GM23248 (cell line): Measurements from ENCODE around the gene SYT13. TPM values are rescaled to one million over a fixed set of nuclear protein-coding genes. Genes with fewer than 3 reads are reported as not detected.

Experiments used
- DNase-seq: peaks from one replicate; pipeline ENCODE4 v3.0.0-alpha.2; 2015
- H2AFZ ChIP-seq: fragments of 200-600 bp; sonication (generic); 2 replicates; pipeline ENCODE4 v1.6.1; 2016; ENCODE audit warnings: antibody characterized with exemption
- H3F3A ChIP-seq: fragments of 200-600 bp; sonication (generic); 2 replicates; pipeline ENCODE4 v1.6.1; 2016; ENCODE audit warnings: mild to moderate bottlenecking, antibody characterized with exemption, mixed run types; ENCODE audit not compliant: insufficient read depth
- H3K27ac ChIP-seq: fragments of 200-600 bp; sonication (generic); 2 replicates; pipeline ENCODE4 v1.5.1; 2016; ENCODE audit warnings: mild to moderate bottlenecking
- H3K27me3 ChIP-seq: fragments of 200-600 bp; sonication (generic); replicated peaks from 2 replicates; pipeline ENCODE4 v1.6.1; 2016; ENCODE audit warnings: mild to moderate bottlenecking; ENCODE audit not compliant: insufficient read depth
- H3K36me3 ChIP-seq: fragments of 200-600 bp; sonication (generic); 2 replicates; pipeline ENCODE4 v1.6.1; 2016; ENCODE audit warnings: low read depth, mild to moderate bottlenecking
- H3K4me1 ChIP-seq: fragments of 200-600 bp; sonication (generic); 2 replicates; pipeline ENCODE4 v1.6.1; 2016; ENCODE audit warnings: mild to moderate bottlenecking; ENCODE audit not compliant: insufficient read depth
- H3K4me2 ChIP-seq: fragments of 200-600 bp; sonication (generic); one replicate; pipeline ENCODE4 v1.6.1; 2016; ENCODE audit warnings: mild to moderate bottlenecking; ENCODE audit not compliant: unreplicated experiment
- H3K4me3 ChIP-seq: fragments of 200-600 bp; sonication (generic); 2 replicates; pipeline ENCODE4 v1.5.1; 2016; ENCODE audit warnings: mild to moderate bottlenecking
- H3K79me2 ChIP-seq: fragments of 200-600 bp; sonication (generic); 2 replicates; pipeline ENCODE4 v1.6.1; 2016; ENCODE audit warnings: mild to moderate bottlenecking; ENCODE audit not compliant: insufficient read depth
- H3K9ac ChIP-seq: fragments of 200-600 bp; sonication (generic); 2 replicates; pipeline ENCODE4 v1.6.1; 2016; ENCODE audit warnings: mild to moderate bottlenecking
- H3K9me2 ChIP-seq: fragments of 200-600 bp; sonication (generic); 2 replicates; pipeline ENCODE4 v1.6.1; 2016; ENCODE audit warnings: mixed run types, mild to moderate bottlenecking, moderate library complexity; ENCODE audit not compliant: insufficient read depth
- H3K9me3 ChIP-seq: fragments of 200-600 bp; sonication (generic); one replicate; pipeline ENCODE4 v1.6.1; 2017; ENCODE audit warnings: low read depth
- H4K20me1 ChIP-seq: fragments of 200-600 bp; sonication (generic); 2 replicates; pipeline ENCODE4 v1.6.0; 2016; ENCODE audit not compliant: insufficient read depth
- EZH2 ChIP-seq: fragments of 200-600 bp; sonication (generic); IDR thresholded peaks from 2 replicates; pipeline ENCODE4 v1.6.1; 2018; ENCODE audit warnings: antibody characterized with exemption, mild to moderate bottlenecking; ENCODE audit not compliant: insufficient read depth, poor library complexity, severe bottlenecking
- EZH2phosphoT487 ChIP-seq: fragments of 200-600 bp; sonication (generic); IDR thresholded peaks from 2 replicates; pipeline ENCODE4 v1.6.1; 2018; ENCODE audit warnings: antibody characterized with exemption, moderate library complexity, mild to moderate bottlenecking, low read depth; ENCODE audit not compliant: insufficient read depth
- WGBS, 2 experiments: methylation state at CpG; one replicate each; pipeline ENCODE4 v1.1.6; 2015 to 2017; ENCODE audit warnings: low lambda C conversion rate in 2 of 2, low coverage in 1 of 2; ENCODE audit errors: missing lambda C conversion rate in 2 of 2; 5-methylcytosine and 5-hydroxymethylcytosine counted together
- in situ Hi-C: fragments of 300-500 bp; cut with MboI; formaldehyde crosslinking; loops from 2 replicates; pipeline ENCODE4 v1.15.0; 2020
- polyA plus RNA-seq: library from polyadenylated mRNA; unstranded; fragments of >200 nt; fragmentation: Nextera tagmentation; extraction: Ambion mirVana; gene quantifications from 2 replicates; pipeline ENCODE4 v1.2.1, GENCODE V29; 2016
- total RNA-seq: library from RNA; depleted of rRNA; stranded (reverse); fragments of >200 nt; shearing (Covaris generic); gene quantifications from 2 replicates; pipeline ENCODE4 v1.2.3, GENCODE V29; 2014

The SYT13 gene
- total and polyA plus RNA-seq, 2 experiments from 2014 or later: not detected

DNA sequence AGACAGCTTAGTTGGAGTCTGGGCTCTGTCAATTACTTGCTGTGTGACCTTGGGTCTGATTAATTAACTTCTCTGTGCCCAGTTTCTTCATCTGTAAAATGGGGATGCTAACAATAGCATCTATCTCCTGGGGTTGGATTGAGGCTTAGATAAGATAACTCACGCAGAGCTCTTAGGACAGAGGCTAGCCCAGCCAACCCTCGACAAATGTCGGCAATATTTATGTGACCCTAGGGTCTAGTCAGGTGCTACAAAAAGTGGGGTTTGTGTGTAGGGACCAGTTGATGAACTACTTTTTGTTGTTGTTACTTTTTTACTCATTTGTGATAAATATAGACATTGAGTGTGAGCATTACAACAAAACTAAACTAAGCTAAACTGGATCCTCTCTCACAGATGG lies 22.4 kb downstream of the SYT13 start:
- Histone ChIP-seq H2AFZ (no peak overlapping the region), H3F3A (peaks cover 24% of the 10 kb centered on the region), H3K9ac (no peak overlapping the region), H3K4me2 (no peak overlapping the region), H3K9me2 (no peaks in the 10 kb centered on the region), H3K9me3 (no peaks in the 10 kb centered on the region), H4K20me1 (no peaks in the 10 kb centered on the region), H3K79me2 (no peaks in the 10 kb centered on the region), H3K27ac (no peak overlapping the region), H3K4me1 (peaks cover 14% of the 10 kb centered on the region), H3K36me3 (no peaks in the 10 kb centered on the region), H3K4me3 (no peak overlapping the region), H3K27me3 (no peaks in the 10 kb centered on the region)
- no peak for DNase-seq
- in situ Hi-C loops: no loop called here
- WGBS, 2 experiments: 90% methylated on average over 3 of the region's 3 CpGs
- no peak for TF ChIP-seq EZH2
- no peak for TF ChIP-seq EZH2phosphoT487

DNA sequence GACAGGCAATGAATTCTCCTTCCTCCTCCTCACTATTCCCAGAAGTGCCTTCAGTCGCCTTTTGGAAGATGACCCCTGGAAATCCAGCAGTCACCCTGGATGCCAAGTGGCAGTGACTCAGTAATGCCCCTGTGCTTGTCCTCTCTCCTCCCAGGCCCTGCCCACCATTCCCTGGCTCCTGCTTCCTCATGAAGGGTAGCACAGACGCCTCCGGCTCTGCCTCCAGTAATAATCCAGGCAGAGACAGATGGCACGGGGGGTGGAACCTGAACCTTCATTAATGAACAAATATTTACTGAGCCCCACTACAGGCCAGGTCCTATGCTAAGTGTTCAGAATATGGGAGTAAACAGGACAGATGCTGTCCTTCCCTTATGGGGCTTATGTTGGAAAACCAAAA lies 23.2 kb downstream of the SYT13 start:
- no peak overlapping the region for H3K4me2 ChIP-seq
- no peaks in the 10 kb centered on the region for H3K9me2 ChIP-seq
- no peak overlapping the region for H3K9ac ChIP-seq
- DNase-seq: no peak
- H2AFZ ChIP-seq: no peak overlapping the region
- H3K4me1 ChIP-seq: peaks cover 14% of the 10 kb centered on the region
- no peak overlapping the region for H3K27ac ChIP-seq
- H3K9me3 ChIP-seq: no peaks in the 10 kb centered on the region
- H3K36me3 ChIP-seq: no peaks in the 10 kb centered on the region
- H4K20me1 ChIP-seq: no peaks in the 10 kb centered on the region
- TF ChIP-seq EZH2 (no peak), EZH2phosphoT487 (no peak)
- H3K27me3 ChIP-seq: no peaks in the 10 kb centered on the region
- no peak overlapping the region for H3K4me3 ChIP-seq
- H3K79me2 ChIP-seq: no peaks in the 10 kb centered on the region
- WGBS, 2 experiments: 42 to 53% methylated on average over 4 of the region's 4 CpGs
- peaks cover 24% of the 10 kb centered on the region for H3F3A ChIP-seq
- in situ Hi-C loops: no loop called here

DNA sequence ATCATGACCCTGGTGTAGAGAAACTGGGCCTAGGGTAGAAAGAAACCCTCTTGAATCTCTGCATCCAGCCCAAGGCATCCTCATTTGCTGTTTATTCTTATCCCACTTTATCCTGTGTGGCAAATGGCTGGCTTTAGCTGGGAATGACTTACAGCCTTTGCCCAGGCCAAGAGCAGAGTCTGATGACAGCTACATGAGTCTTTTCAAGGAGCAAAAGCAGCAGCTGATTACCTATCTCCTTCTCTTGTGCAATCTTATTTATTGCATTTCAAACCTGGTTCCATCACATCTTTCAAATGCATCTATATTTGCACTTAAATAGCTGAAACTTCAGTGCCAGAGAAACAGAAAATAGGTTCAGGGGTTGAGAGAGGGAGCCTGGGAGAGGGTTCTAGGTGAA lies 26.1 kb downstream of the SYT13 start:
- H3K9me2 ChIP-seq: no peaks in the 10 kb centered on the region
- peaks cover 2% of the 10 kb centered on the region; the same call in 1 of the 2 replicates for H3K27me3 ChIP-seq
- H2AFZ ChIP-seq: no peak overlapping the region
- no peaks in the 10 kb centered on the region for H3K9me3 ChIP-seq
- no peak overlapping the region for H3K9ac ChIP-seq
- no peak overlapping the region for H3K4me2 ChIP-seq
- H3K79me2 ChIP-seq: no peaks in the 10 kb centered on the region
- in situ Hi-C loops: no loop called here
- no peaks in the 10 kb centered on the region for H3K36me3 ChIP-seq
- H3K4me3 ChIP-seq: no peak overlapping the region
- DNase-seq: peak; percentile 12
- H3F3A ChIP-seq: peaks cover 22% of the 10 kb centered on the region
- TF ChIP-seq EZH2: no peak
- no peak for TF ChIP-seq EZH2phosphoT487
- no peaks in the 10 kb centered on the region for H4K20me1 ChIP-seq
- peaks cover 7% of the 10 kb centered on the region for H3K4me1 ChIP-seq
- no peak overlapping the region for H3K27ac ChIP-seq

GRCh38 chr11:45259592-45259991 lies 26.5 kb downstream of the SYT13 start:
- no peaks in the 10 kb centered on the region for H4K20me1 ChIP-seq
- 76 to 82% methylated on average over 3 of the region's 3 CpGs for WGBS, 2 experiments
- no peak overlapping the region for H3K27ac ChIP-seq
- no peaks in the 10 kb centered on the region for H3K36me3 ChIP-seq
- H3K27me3 ChIP-seq: peaks cover 3% of the 10 kb centered on the region; the same call in 1 of the 2 replicates
- H2AFZ ChIP-seq: no peak overlapping the region
- TF ChIP-seq EZH2phosphoT487 (no peak), EZH2 (no peak)
- in situ Hi-C loops: no loop called here
- H3K4me3 ChIP-seq: no peak overlapping the region
- no peaks in the 10 kb centered on the region for H3K9me2 ChIP-seq
- no peak overlapping the region for H3K9ac ChIP-seq
- H3F3A ChIP-seq: peaks cover 17% of the 10 kb centered on the region
- DNase-seq: peak; percentile 53
- no peaks in the 10 kb centered on the region for H3K9me3 ChIP-seq
- H3K4me2 ChIP-seq: no peak overlapping the region
- H3K79me2 ChIP-seq: no peaks in the 10 kb centered on the region
- peaks cover 4% of the 10 kb centered on the region for H3K4me1 ChIP-seq

- Histone ChIP-seq H3K9ac (no peak overlapping the region), H3K36me3 (no peaks in the 10 kb centered on the region), H2AFZ (no peak overlapping the region), H3K4me3 (no peak overlapping the region), H3K9me3 (no peaks in the 10 kb centered on the region), H3K4me2 (no peak overlapping the region), H3F3A (peaks cover 13% of the 10 kb centered on the region; the same call in 1 of the 2 replicates), H3K27ac (no peak overlapping the region), H4K20me1 (no peaks in the 10 kb centered on the region), H3K4me1 (no peaks in the 10 kb centered on the region; the same call in 1 of the 2 replicates), H3K27me3 (peaks cover 3% of the 10 kb centered on the region; the same call in 1 of the 2 replicates), H3K79me2 (no peaks in the 10 kb centered on the region), H3K9me2 (no peaks in the 10 kb centered on the region)
- TF ChIP-seq EZH2: no peak
- WGBS, 2 experiments: 1 to 3% methylated on average over 4 of the region's 4 CpGs
- no peak for DNase-seq
- in situ Hi-C loops: no loop called here
Measured at GRCh38 chr11:45258982-45259530, 27.1 kb downstream of the SYT13 start.
